HFFc6 (cell line): ENCODE data around the gene PITPNB. TPM values are rescaled to one million over a fixed set of nuclear protein-coding genes. Genes with fewer than 3 reads are reported as not detected.

Source experiments
- DNase-seq: peaks from one replicate; pipeline ENCODE4 v3.0.0-alpha.2; 2018
- H3K27ac Mint-ChIP-seq: 2 replicates; pipeline ENCODE4 v1.8.0; 2020; ENCODE audit warnings: mild to moderate bottlenecking, mixed read lengths
- H3K27me3 Mint-ChIP-seq: 2 replicates; pipeline ENCODE4 v1.8.0; 2021; ENCODE audit warnings: mild to moderate bottlenecking, moderate library complexity, mixed read lengths; ENCODE audit not compliant: insufficient read depth
- H3K36me3 Mint-ChIP-seq: 2 replicates; pipeline ENCODE4 v1.8.0; 2021; ENCODE audit warnings: low read depth, mixed read lengths
- H3K4me1 Mint-ChIP-seq: 2 replicates; pipeline ENCODE4 v1.8.0; 2020; ENCODE audit warnings: low read depth, mixed read lengths
- H3K4me3 Mint-ChIP-seq: 2 replicates; pipeline ENCODE4 v1.8.0; 2020; ENCODE audit warnings: mild to moderate bottlenecking, moderate library complexity, mixed read lengths
- H3K9me3 Mint-ChIP-seq: 2 replicates; pipeline ENCODE4 v1.8.0; 2020; ENCODE audit warnings: mild to moderate bottlenecking, mixed read lengths
- CTCF ChIP-seq: fragments of 200-600 bp; sonication (generic); IDR thresholded peaks from 2 replicates; pipeline ENCODE4 v1.5.0; 2021; ENCODE audit warnings: antibody characterized with exemption, mild to moderate bottlenecking
- total RNA-seq, 6 experiments: library from RNA; stranded (reverse); fragmentation: NEBNext Ultra II Directional; extraction: Animal tissue kit (Norgen Biotek cat#: 25700); gene quantifications; 2 replicates in 1 of 6; 3 replicates in 5 of 6; pipeline ENCODE4 v1.2.3, GENCODE V29; 2021

Gene PITPNB
- total RNA-seq, 6 experiments from 2014 or later, result 54.3 to 80.5 (median 74.8) TPM

GRCh38 chr22:27947448-27947847 is 28.4 kb upstream of the PITPNB start:
- no peaks in the 10 kb centered on the region for H3K9me3 Mint-ChIP-seq
- no peaks in the 10 kb centered on the region for H3K36me3 Mint-ChIP-seq
- no peak overlapping the region for H3K4me3 Mint-ChIP-seq
- no peak overlapping the region for H3K27ac Mint-ChIP-seq
- no peak for TF ChIP-seq CTCF
- H3K27me3 Mint-ChIP-seq, result no peaks in the 10 kb centered on the region
- peaks cover 13% of the 10 kb centered on the region for H3K4me1 Mint-ChIP-seq
- DNase-seq, result no peak

- no peaks in the 10 kb centered on the region for H3K36me3 Mint-ChIP-seq
- H3K4me3 Mint-ChIP-seq, result no peak overlapping the region
- no peak for DNase-seq
- no peak for TF ChIP-seq CTCF
- H3K9me3 Mint-ChIP-seq, result no peaks in the 10 kb centered on the region
- no peak overlapping the region for H3K27ac Mint-ChIP-seq
- H3K27me3 Mint-ChIP-seq, result no peaks in the 10 kb centered on the region
- H3K4me1 Mint-ChIP-seq, result no peaks in the 10 kb centered on the region
Observed at GRCh38 chr22:27941143-27941542, 22.1 kb upstream of the PITPNB start.

GRCh38 chr22:27937453-27937852 is 18.4 kb upstream of the PITPNB start:
- Mint-ChIP-seq H3K4me3 (no peak overlapping the region), H3K4me1 (no peaks in the 10 kb centered on the region), H3K27ac (no peak overlapping the region), H3K36me3 (no peaks in the 10 kb centered on the region), H3K27me3 (no peaks in the 10 kb centered on the region), H3K9me3 (no peaks in the 10 kb centered on the region)
- peak; percentile 48 for TF ChIP-seq CTCF
- peak; percentile 8 for DNase-seq

GRCh38 chr22:27935897-27936296 is 16.8 kb upstream of the PITPNB start:
- Mint-ChIP-seq H3K36me3 (no peaks in the 10 kb centered on the region), H3K27ac (no peak overlapping the region), H3K9me3 (no peaks in the 10 kb centered on the region), H3K27me3 (no peaks in the 10 kb centered on the region), H3K4me1 (peaks cover 3% of the 10 kb centered on the region), H3K4me3 (no peak overlapping the region)
- DNase-seq, result no peak
- no peak for TF ChIP-seq CTCF

- Mint-ChIP-seq H3K4me1 (peaks cover 18% of the 10 kb centered on the region), H3K36me3 (no peaks in the 10 kb centered on the region), H3K27me3 (no peaks in the 10 kb centered on the region), H3K27ac (no peak overlapping the region), H3K9me3 (no peaks in the 10 kb centered on the region), H3K4me3 (no peak overlapping the region)
- no peak for TF ChIP-seq CTCF
- DNase-seq, result no peak
Observed at GRCh38 chr22:27934069-27934468, 15.0 kb upstream of the PITPNB start.
